Endothelial cell (in vitro differentiated cells): ENCODE results near the gene RARS1. TPM values are rescaled to one million over a fixed set of nuclear protein-coding genes. Genes with fewer than 3 reads are reported as not detected.
A peak's percentile ranks its signal among the peaks of the same experiment; 100 is the strongest.

Experiments
- DNase-seq: peaks from one replicate; pipeline ENCODE4 v3.0.0; 2021; ENCODE audit warnings: low spot score
- H3K27ac Mint-ChIP-seq: one replicate; pipeline ENCODE4 v1.8.0; 2021; ENCODE audit warnings: mixed read lengths, inconsistent platforms; ENCODE audit not compliant: unreplicated experiment
- H3K27me3 Mint-ChIP-seq: one replicate; pipeline ENCODE4 v1.8.0; 2021; ENCODE audit warnings: mild to moderate bottlenecking, moderate library complexity, mixed read lengths, inconsistent platforms; ENCODE audit not compliant: unreplicated experiment
- H3K36me3 Mint-ChIP-seq: one replicate; pipeline ENCODE4 v1.8.0; 2021; ENCODE audit warnings: mild to moderate bottlenecking, low read depth, mixed read lengths, inconsistent platforms; ENCODE audit not compliant: unreplicated experiment
- H3K4me1 Mint-ChIP-seq: one replicate; pipeline ENCODE4 v1.8.0; 2021; ENCODE audit warnings: mild to moderate bottlenecking, mixed read lengths, inconsistent platforms; ENCODE audit not compliant: unreplicated experiment
- H3K4me3 Mint-ChIP-seq: one replicate; pipeline ENCODE4 v1.8.0; 2021; ENCODE audit warnings: mild to moderate bottlenecking, mixed read lengths, inconsistent platforms; ENCODE audit not compliant: unreplicated experiment
- H3K9me3 Mint-ChIP-seq: one replicate; pipeline ENCODE4 v1.8.0; 2021; ENCODE audit warnings: mixed read lengths, inconsistent platforms; ENCODE audit not compliant: unreplicated experiment
- CTCF ChIP-seq: fragments of 200-600 bp; sonication (generic); IDR thresholded peaks from one replicate; pipeline ENCODE4 v1.5.0; 2021; ENCODE audit warnings: antibody characterized with exemption; ENCODE audit not compliant: unreplicated experiment
- total RNA-seq: library from RNA; stranded (reverse); fragmentation: NEBNext Ultra II Directional; extraction: Animal tissue kit (Norgen Biotek cat#: 25700); gene quantifications from one replicate; pipeline ENCODE4 v1.2.1, GENCODE V29; 2021; ENCODE audit not compliant: unreplicated experiment

Gene RARS1
- total RNA-seq, 1 donor from 2014 or later, result 88.5 TPM

DNA sequence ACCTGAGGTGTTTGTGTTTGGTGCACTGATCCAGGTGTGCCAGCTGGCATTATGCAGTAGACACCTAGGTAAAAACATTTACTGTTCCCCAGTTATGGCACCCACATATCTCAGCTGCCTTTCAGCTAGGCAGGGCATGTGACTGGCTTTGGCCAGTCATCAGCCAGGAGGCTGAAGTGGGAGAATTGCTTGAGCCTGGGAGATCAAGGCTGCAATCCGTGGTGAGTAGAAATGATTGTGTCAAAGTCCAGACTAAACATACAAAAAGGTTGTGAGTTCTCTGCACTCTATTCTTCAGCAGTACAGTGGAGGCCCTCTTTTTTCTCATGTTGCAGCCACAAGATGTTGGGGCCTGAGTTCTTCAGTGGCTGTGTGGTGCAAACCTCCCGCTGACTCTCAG, 39.6 kb downstream of the RARS1 start:
- peaks cover 18% of the 10 kb centered on the region for H3K27me3 Mint-ChIP-seq
- H3K4me3 Mint-ChIP-seq, result no peak overlapping the region
- no peak for DNase-seq
- no peak overlapping the region for H3K27ac Mint-ChIP-seq
- H3K36me3 Mint-ChIP-seq, result peaks cover 4% of the 10 kb centered on the region
- no peak for TF ChIP-seq CTCF
- H3K4me1 Mint-ChIP-seq, result peaks cover 6% of the 10 kb centered on the region
- no peaks in the 10 kb centered on the region for H3K9me3 Mint-ChIP-seq

DNA sequence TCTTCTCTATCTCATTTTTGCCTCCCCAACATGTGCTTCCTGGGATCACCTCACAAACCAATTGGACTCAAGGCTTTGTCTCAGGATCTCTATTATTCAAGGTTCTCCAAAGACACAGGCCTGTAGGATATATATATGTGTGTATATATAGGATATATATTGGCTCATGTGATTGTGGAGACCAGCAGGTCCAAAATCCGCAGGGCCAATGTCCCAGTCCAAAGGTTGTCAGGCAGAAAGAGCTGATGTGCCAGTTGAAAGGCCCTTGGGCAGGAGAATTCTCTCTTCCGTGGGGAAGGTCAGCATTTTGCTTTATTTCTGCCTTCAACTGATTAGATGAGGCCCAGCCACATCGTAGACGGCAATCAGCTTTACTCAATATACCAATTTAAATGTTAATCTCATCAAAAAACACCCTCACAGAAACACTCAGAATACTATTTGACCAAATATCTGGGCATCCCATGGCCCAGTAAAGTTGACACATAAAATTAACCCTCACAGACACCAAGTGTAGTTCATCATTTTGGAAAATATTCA, 41.6 kb downstream of the RARS1 start:
- H3K4me3 Mint-ChIP-seq, result no peak overlapping the region
- no peak overlapping the region for H3K27ac Mint-ChIP-seq
- no peak for TF ChIP-seq CTCF
- DNase-seq, result no peak
- peaks cover 9% of the 10 kb centered on the region for H3K4me1 Mint-ChIP-seq
- H3K36me3 Mint-ChIP-seq, result peaks cover 4% of the 10 kb centered on the region
- H3K27me3 Mint-ChIP-seq, result peaks cover 18% of the 10 kb centered on the region
- H3K9me3 Mint-ChIP-seq, result no peaks in the 10 kb centered on the region

- Mint-ChIP-seq H3K27ac (no peak within 1 kb of the TSS), H3K9me3 (no peaks in the 10 kb centered on the region), H3K4me3 (peak within 1 kb of the TSS; percentile 84), H3K27me3 (peaks cover 18% of the 10 kb centered on the region), H3K4me1 (peaks cover 11% of the 10 kb centered on the region), H3K36me3 (peaks cover 4% of the 10 kb centered on the region)
- peak; percentile 58 for DNase-seq
- TF ChIP-seq CTCF, result no peak
Measured at GRCh38 chr5:168528521-168529373, 42.5 kb downstream of the RARS1 start, which contains the start of gene FBLL1. Gene FBLL1, plus strand, starts transcription at chr5:168529305. Its CDS starts 200 bp downstream, at chr5:168529505.

DNA sequence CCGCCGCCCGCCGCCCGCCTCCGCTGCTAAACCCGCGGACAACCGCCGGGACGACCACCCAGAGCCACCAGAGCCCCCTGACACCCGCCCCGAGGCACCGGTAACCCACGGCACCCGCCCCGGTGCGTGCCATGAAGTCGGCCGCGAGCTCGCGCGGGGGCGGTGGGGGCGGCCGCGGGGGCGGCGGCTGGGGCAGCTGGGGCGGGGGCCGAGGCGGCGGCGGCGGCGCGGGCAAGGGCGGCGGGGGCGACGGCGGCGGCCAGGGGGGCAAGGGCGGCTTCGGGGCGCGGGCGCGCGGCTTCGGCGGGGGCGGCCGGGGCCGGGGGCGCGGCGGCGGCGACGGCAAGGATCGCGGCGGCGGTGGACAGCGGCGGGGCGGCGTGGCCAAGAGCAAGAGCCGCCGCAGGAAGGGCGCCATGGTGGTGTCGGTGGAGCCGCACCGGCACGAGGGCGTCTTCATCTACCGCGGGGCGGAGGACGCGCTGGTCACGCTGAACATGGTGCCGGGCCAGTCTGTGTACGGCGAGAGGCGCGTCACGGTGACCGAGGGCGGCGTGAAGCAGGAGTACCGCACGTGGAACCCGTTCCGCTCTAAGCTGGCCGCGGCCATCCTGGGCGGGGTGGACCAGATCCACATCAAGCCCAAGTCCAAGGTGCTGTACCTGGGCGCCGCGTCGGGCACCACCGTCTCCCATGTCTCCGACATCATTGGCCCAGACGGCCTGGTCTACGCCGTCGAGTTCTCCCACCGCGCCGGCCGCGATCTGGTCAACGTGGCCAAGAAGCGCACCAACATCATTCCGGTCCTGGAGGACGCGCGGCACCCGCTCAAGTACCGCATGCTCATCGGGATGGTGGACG, 43.3 kb downstream of the RARS1 start:
- Mint-ChIP-seq H3K36me3 (peaks cover 4% of the 10 kb centered on the region), H3K4me1 (peaks cover 11% of the 10 kb centered on the region), H3K27me3 (peaks cover 18% of the 10 kb centered on the region), H3K9me3 (no peaks in the 10 kb centered on the region), H3K27ac (no peak overlapping the region), H3K4me3 (peak overlapping the region; percentile 84)
- DNase-seq, result no peak
- no peak for TF ChIP-seq CTCF
